H9 (cell line): Measurements from ENCODE around the gene CSRP1. TPM values are rescaled to one million over a fixed set of nuclear protein-coding genes. Genes with fewer than 3 reads are reported as not detected.

Experiments used
- DNase-seq: peaks from one replicate; pipeline ENCODE4 v3.0.0-alpha.2; 2017
- H2AFZ ChIP-seq: one replicate; pipeline ENCODE4 v1.6.1; 2013; ENCODE audit warnings: mild to moderate bottlenecking, low read length, control low read depth, moderate library complexity
- H2AK5ac ChIP-seq: 2 replicates; pipeline ENCODE4 v1.6.1; 2013; ENCODE audit warnings: low read length, control low read depth, mixed read lengths; ENCODE audit not compliant: insufficient read length
- H2BK120ac ChIP-seq: one replicate; pipeline ENCODE4 v1.6.1; 2013; ENCODE audit warnings: low read depth, mild to moderate bottlenecking, low read length, control low read depth, inconsistent platforms; ENCODE audit not compliant: poor library complexity, severe bottlenecking
- H2BK12ac ChIP-seq: 2 replicates; pipeline ENCODE4 v1.6.1; 2013; ENCODE audit warnings: low read length, control low read depth, mixed read lengths, low read depth; ENCODE audit not compliant: insufficient read length
- H2BK15ac ChIP-seq: 2 replicates; pipeline ENCODE4 v1.6.1; 2013; ENCODE audit warnings: low read depth, low read length, control low read depth
- H2BK20ac ChIP-seq: one replicate; pipeline ENCODE4 v1.6.1; 2013; ENCODE audit warnings: low read depth, mild to moderate bottlenecking, low read length, control low read depth, inconsistent platforms; ENCODE audit not compliant: poor library complexity, severe bottlenecking
- H2BK5ac ChIP-seq: 2 replicates; pipeline ENCODE4 v1.6.1; 2013; ENCODE audit warnings: low read length, control low read depth, mixed read lengths; ENCODE audit not compliant: insufficient read length
- H3K14ac ChIP-seq: 2 replicates; pipeline ENCODE4 v1.6.1; 2013; ENCODE audit warnings: low read length, control low read depth; ENCODE audit not compliant: insufficient read depth
- H3K18ac ChIP-seq: 2 replicates; pipeline ENCODE4 v1.6.1; 2013; ENCODE audit warnings: low read depth, mild to moderate bottlenecking, mixed read lengths, low read length, control low read depth; ENCODE audit not compliant: insufficient read length
- H3K23ac ChIP-seq: 2 replicates; pipeline ENCODE4 v1.6.1; 2013; ENCODE audit warnings: low read length, control low read depth, mixed read lengths, low read depth; ENCODE audit not compliant: insufficient read length
- H3K23me2 ChIP-seq: 2 replicates; pipeline ENCODE4 v1.6.1; 2013; ENCODE audit warnings: low read depth, mild to moderate bottlenecking, mixed read lengths, low read length, control low read depth; ENCODE audit not compliant: insufficient read length, poor library complexity, severe bottlenecking
- H3K27ac ChIP-seq: 2 replicates; pipeline ENCODE4 v1.5.1; 2013; ENCODE audit warnings: low read length, control low read depth, mixed read lengths, low read depth; ENCODE audit not compliant: insufficient read length
- H3K27me3 ChIP-seq: 2 replicates; pipeline ENCODE4 v1.6.1; 2013; ENCODE audit warnings: low read length, control low read depth, inconsistent platforms; ENCODE audit not compliant: insufficient read depth
- H3K4ac ChIP-seq: 2 replicates; pipeline ENCODE4 v1.6.1; 2013; ENCODE audit warnings: low read depth, mild to moderate bottlenecking, control low read depth, inconsistent platforms, low read length, moderate library complexity
- H3K4me1 ChIP-seq: 2 replicates; pipeline ENCODE4 v1.6.1; 2013; ENCODE audit warnings: low read length, control low read depth, inconsistent platforms; ENCODE audit not compliant: insufficient read depth
- H3K4me2 ChIP-seq: 2 replicates; pipeline ENCODE4 v1.6.1; 2013; ENCODE audit warnings: low read length, control low read depth, mixed read lengths; ENCODE audit not compliant: insufficient read length, insufficient read depth
- H3K56ac ChIP-seq: 2 replicates; pipeline ENCODE4 v1.6.1; 2013; ENCODE audit warnings: low read depth, mild to moderate bottlenecking, mixed read lengths, low read length, control low read depth; ENCODE audit not compliant: insufficient read length
- H3K79me1 ChIP-seq: 2 replicates; pipeline ENCODE4 v1.6.1; 2013; ENCODE audit warnings: low read depth, mild to moderate bottlenecking, moderate library complexity, low read length, control low read depth, inconsistent platforms; ENCODE audit not compliant: insufficient read depth, poor library complexity, severe bottlenecking
- H3K79me2 ChIP-seq: 2 replicates; pipeline ENCODE4 v1.6.1; 2013; ENCODE audit warnings: low read length, control low read depth, inconsistent platforms; ENCODE audit not compliant: insufficient read depth
- H3K9ac ChIP-seq: 2 replicates; pipeline ENCODE4 v1.6.1; 2013; ENCODE audit warnings: low read length, control low read depth, mixed read lengths; ENCODE audit not compliant: insufficient read length; ENCODE audit errors: extremely low read depth
- H3K9me3 ChIP-seq: one replicate; pipeline ENCODE4 v1.6.1; 2013; ENCODE audit warnings: low read depth, low read length, inconsistent platforms; ENCODE audit not compliant: control insufficient read depth
- H3T11ph ChIP-seq: one replicate; pipeline ENCODE4 v1.6.1; 2013; ENCODE audit warnings: mild to moderate bottlenecking, low read length, control low read depth, inconsistent platforms
- H4K20me1 ChIP-seq: one replicate; pipeline ENCODE4 v1.6.1; 2013; ENCODE audit not compliant: control insufficient read depth, insufficient read length, insufficient read depth
- H4K5ac ChIP-seq: 2 replicates; pipeline ENCODE4 v1.6.1; 2013; ENCODE audit warnings: low read depth, mild to moderate bottlenecking, mixed read lengths, low read length, control low read depth; ENCODE audit not compliant: insufficient read length
- H4K8ac ChIP-seq: replicated peaks from 2 replicates; pipeline ENCODE4 v1.6.1; 2013; ENCODE audit warnings: low read length, control low read depth, mixed read lengths, low read depth; ENCODE audit not compliant: insufficient read length
- H4K91ac ChIP-seq: 2 replicates; pipeline ENCODE4 v1.6.1; 2013; ENCODE audit warnings: low read depth, mild to moderate bottlenecking, moderate library complexity, mixed read lengths, low read length, control low read depth; ENCODE audit not compliant: insufficient read length
- H3K27ac Mint-ChIP-seq, 3 experiments: 2 replicates in 2 of 3; 3 replicates in 1 of 3; pipeline ENCODE4 v1.8.0; 2020 to 2021; ENCODE audit warnings: mixed read lengths in 3 of 3, mild to moderate bottlenecking in 1 of 3, moderate library complexity in 1 of 3
- H3K27me3 Mint-ChIP-seq: 2 replicates; pipeline ENCODE4 v1.8.0; 2021; ENCODE audit warnings: low read depth, mild to moderate bottlenecking, moderate library complexity, mixed read lengths
- H3K36me3 Mint-ChIP-seq, 3 experiments: 2 replicates in 2 of 3; 3 replicates in 1 of 3; pipeline ENCODE4 v1.8.0; 2020 to 2021; ENCODE audit warnings: low read depth in 3 of 3, mixed read lengths in 3 of 3; ENCODE audit not compliant: insufficient read depth in 1 of 3
- H3K4me1 Mint-ChIP-seq, 2 experiments: 2 replicates each; pipeline ENCODE4 v1.8.0; 2020; ENCODE audit warnings: mixed read lengths in 2 of 2
- H3K4me3 Mint-ChIP-seq, 2 experiments: 2 replicates in 1 of 2; 3 replicates in 1 of 2; pipeline ENCODE4 v1.8.0; 2020 to 2021; ENCODE audit warnings: mild to moderate bottlenecking in 2 of 2, mixed read lengths in 2 of 2, moderate library complexity in 1 of 2
- H3K9me3 Mint-ChIP-seq, 2 experiments: 2 replicates in 1 of 2; 3 replicates in 1 of 2; pipeline ENCODE4 v1.8.0; 2020; ENCODE audit warnings: mild to moderate bottlenecking in 2 of 2, mixed read lengths in 2 of 2, moderate library complexity in 1 of 2
- CTCF ChIP-seq: fragments of 200-600 bp; sonication (generic); conservative IDR thresholded peaks from 3 replicates; pipeline ENCODE4 v1.8.0; 2021; ENCODE audit warnings: antibody characterized with exemption, mild to moderate bottlenecking
- WGBS: extraction: QIAGEN DNeasy Blood & Tissue Kit; methylation state at CpG from one replicate; pipeline ENCODE4 v1.1.7; 2013; ENCODE audit warnings: missing lambda C conversion rate, low lambda C conversion rate, mixed read lengths; ENCODE audit not compliant: insufficient read length; ENCODE audit errors: extremely low coverage; 5-methylcytosine and 5-hydroxymethylcytosine counted together
- total RNA-seq: library from RNA; stranded (reverse); gene quantifications from 2 replicates; pipeline ENCODE4 v1.2.1, GENCODE V29; 2021

The CSRP1 gene
- total RNA-seq, 1 experiment from 2014 or later, result 0.44 TPM

- Histone ChIP-seq H4K5ac (no peak overlapping the region), H2BK5ac (no peak overlapping the region), H2BK12ac (no peak overlapping the region), H4K91ac (no peak overlapping the region), H3K79me2 (no peaks in the 10 kb centered on the region), H3K4me2 (no peak overlapping the region), H4K8ac (no peak overlapping the region), H4K20me1 (no peaks in the 10 kb centered on the region), H3K27ac (no peak overlapping the region), H3K56ac (no peak overlapping the region), H3K4ac (no peak overlapping the region), H2AFZ (no peak overlapping the region), H3K4me1 (peaks cover 2% of the 10 kb centered on the region; the same call in 1 of the 2 replicates), H3T11ph (no peak overlapping the region), H2AK5ac (no peak overlapping the region), H3K9ac (no peak overlapping the region), H3K79me1 (no peaks in the 10 kb centered on the region), H2BK20ac (no peak overlapping the region), H3K18ac (no peak overlapping the region), H3K23ac (no peak overlapping the region), H3K14ac (no peak overlapping the region), H2BK15ac (no peak overlapping the region), H3K27me3 (no peaks in the 10 kb centered on the region), H2BK120ac (no peak overlapping the region), H3K23me2 (no peaks in the 10 kb centered on the region), H3K9me3 (no peaks in the 10 kb centered on the region)
- peak; percentile 30 for DNase-seq
- Mint-ChIP-seq H3K4me1 (peaks cover 19 to 25% of the 10 kb centered on the region in 2 experiments), H3K4me3 (no peak overlapping the region), H3K27ac (no peak overlapping the region), H3K9me3 (peaks cover 0 to 5% of the 10 kb centered on the region in 2 experiments; a peak in 2 of 5 replicates), H3K27me3 (peaks cover 5% of the 10 kb centered on the region), H3K36me3 (no peaks in the 10 kb centered on the region)
- TF ChIP-seq CTCF, result no peak
- no CpG with 5 or more reads among the region's 4 CpGs for WGBS
Measured at GRCh38 chr1:201444792-201445191, 62.1 kb downstream of the CSRP1 start.
